Liver (tissue), 9 donors: ENCODE measurements around the gene HACD1. TPM values are rescaled to one million over a fixed set of nuclear protein-coding genes. Genes with fewer than 3 reads are reported as not detected.

ENCODE experiments used
- DNase-seq: peaks from one replicate; pipeline ENCODE4 v3.0.0-alpha.2; 2017; ENCODE audit warnings: low spot score
- H3K27ac ChIP-seq, 2 donors: one replicate each; pipeline ENCODE4 v1.7.0; 2013; ENCODE audit warnings: inconsistent platforms in 2 of 2, low read length in 2 of 2, control low read depth in 1 of 2, low read depth in 1 of 2, mild to moderate bottlenecking in 1 of 2
- H3K27me3 ChIP-seq, 4 donors: one replicate each; pipeline versions ENCODE4 v1.6.1 to v1.7.0; 2013; ENCODE audit warnings: low read length in 3 of 4, inconsistent platforms in 1 of 4, mild to moderate bottlenecking in 1 of 4, moderate library complexity in 1 of 4; ENCODE audit not compliant: control insufficient read depth in 4 of 4, insufficient read depth in 4 of 4
- H3K36me3 ChIP-seq, 4 donors: one replicate each; pipeline versions ENCODE4 v1.6.1 to v1.7.0; 2013; ENCODE audit warnings: low read length in 3 of 4, mild to moderate bottlenecking in 3 of 4, low read depth in 1 of 4, moderate library complexity in 1 of 4; ENCODE audit not compliant: control insufficient read depth in 4 of 4, insufficient read depth in 3 of 4
- H3K4me1 ChIP-seq, 4 donors: one replicate each; pipeline versions ENCODE4 v1.6.1 to v1.7.0; 2013; ENCODE audit warnings: low read length in 3 of 4, mild to moderate bottlenecking in 3 of 4, moderate library complexity in 1 of 4; ENCODE audit not compliant: control insufficient read depth in 4 of 4, insufficient read depth in 4 of 4
- H3K4me3 ChIP-seq, 3 donors: one replicate each; pipeline versions ENCODE4 v1.6.1 to v1.7.0; 2013; ENCODE audit warnings: low read length in 3 of 3, control low read depth in 1 of 3, low read depth in 1 of 3, mild to moderate bottlenecking in 1 of 3
- H3K9ac ChIP-seq, 2 donors: one replicate each; pipeline ENCODE4 v1.7.0; 2013; ENCODE audit warnings: low read length in 2 of 2, mild to moderate bottlenecking in 2 of 2, moderate library complexity in 2 of 2, control low read depth in 1 of 2, low read depth in 1 of 2
- H3K9me3 ChIP-seq, 4 donors: one replicate each; pipeline versions ENCODE4 v1.6.1 to v1.7.0; 2013; ENCODE audit warnings: low read length in 3 of 4; ENCODE audit not compliant: control insufficient read depth in 4 of 4
- ATF3 ChIP-seq: IDR thresholded peaks from 2 replicates; pipeline ENCODE4 v1.6.1; 2016; ENCODE audit warnings: antibody characterized with exemption
- CTCF ChIP-seq: fragments of 150-350 bp; IDR thresholded peaks from 2 replicates; pipeline ENCODE4 v1.5.1; 2017; ENCODE audit warnings: improper control_type of control experiment, low read depth, low read length; ENCODE audit not compliant: missing input control
- EGR1 ChIP-seq, 2 donors: IDR thresholded peaks; 2 replicates each; pipeline ENCODE4 v1.6.1; 2016 to 2018; ENCODE audit warnings: antibody characterized with exemption in 2 of 2, low read depth in 2 of 2
- FOXA2 ChIP-seq: IDR thresholded peaks from 2 replicates; pipeline ENCODE4 v1.6.1; 2016; ENCODE audit warnings: antibody characterized with exemption
- GABPA ChIP-seq, 2 donors: IDR thresholded peaks in 1 of 2; conservative IDR thresholded peaks in 1 of 2; 2 replicates each; pipeline ENCODE4 v1.6.1; 2016; ENCODE audit warnings: antibody characterized with exemption in 2 of 2, mild to moderate bottlenecking in 1 of 2, moderate library complexity in 1 of 2
- HNF4A ChIP-seq, 2 donors: conservative IDR thresholded peaks; 2 replicates each; pipeline ENCODE4 v1.6.1; 2016; ENCODE audit warnings: antibody characterized with exemption in 2 of 2, mild to moderate bottlenecking in 2 of 2
- HNF4G ChIP-seq: IDR thresholded peaks from 2 replicates; pipeline ENCODE4 v1.6.1; 2016; ENCODE audit warnings: antibody characterized with exemption
- JUND ChIP-seq, 2 donors: IDR thresholded peaks; 2 replicates each; pipeline ENCODE4 v1.6.1; 2016; ENCODE audit warnings: antibody characterized with exemption in 2 of 2
- NR2F2 ChIP-seq: IDR thresholded peaks from 2 replicates; pipeline ENCODE4 v1.6.1; 2016; ENCODE audit warnings: antibody characterized with exemption
- RAD21 ChIP-seq, 2 donors: IDR thresholded peaks; 2 replicates each; pipeline ENCODE4 v1.6.1; 2016; ENCODE audit warnings: antibody characterized with exemption in 2 of 2, mild to moderate bottlenecking in 2 of 2
- REST ChIP-seq: IDR thresholded peaks from 2 replicates; pipeline ENCODE4 v1.6.1; 2016; ENCODE audit warnings: antibody characterized with exemption, mild to moderate bottlenecking
- RXRA ChIP-seq, 2 donors: IDR thresholded peaks; 2 replicates each; pipeline ENCODE4 v1.6.1; 2017 to 2018; ENCODE audit warnings: antibody characterized with exemption in 2 of 2, mild to moderate bottlenecking in 1 of 2
- YY1 ChIP-seq: IDR thresholded peaks from 2 replicates; pipeline ENCODE4 v1.6.1; 2016; ENCODE audit warnings: antibody characterized with exemption, mild to moderate bottlenecking
- ZBTB33 ChIP-seq: IDR thresholded peaks from 2 replicates; pipeline ENCODE4 v1.6.1; 2016; ENCODE audit warnings: antibody characterized with exemption
- WGBS: extraction: QIAGEN DNeasy Blood & Tissue Kit; methylation state at CpG from one replicate; pipeline ENCODE4 v1.1.7; 2013; 5-methylcytosine and 5-hydroxymethylcytosine counted together
- polyA plus RNA-seq, 2 donors: library from polyadenylated mRNA; stranded (reverse) in 1 of 2; unstranded in 1 of 2; fragments of 200-250 nt in 1 of 2; fragments of >200 nt in 1 of 2; fragmentation: Nextera tagmentation in 1 of 2; extraction: Ambion mirVana in 1 of 2; gene quantifications; one replicate each; pipeline versions ENCODE4 v1.2.1 to v1.2.3, GENCODE V29; 2013 to 2015
- total RNA-seq, 2 donors: library from RNA; depleted of rRNA; stranded (reverse); fragments of >200 nt; gene quantifications; one replicate each; pipeline ENCODE4 v1.2.3, GENCODE V29; 2014
- donor health status: healthy.
- donor health status: healthy.
- donor health status: healthy.
- donor health status: healthy.
- donor health status: healthy.

The HACD1 gene
- total and polyA plus RNA-seq, 4 donors = 1.0 to 7.8 (median 1.7) TPM

GRCh38 chr10:17657103-17657500, 39.9 kb upstream of the HACD1 start (continued):
- TF ChIP-seq RXRA (IDR thresholded peaks at IDR 0.05) = no peak
- TF ChIP-seq JUND (IDR thresholded peaks at IDR 0.05) = no peak

GRCh38 chr10:17655567-17656146, 38.5 kb upstream of the HACD1 start:
- 91% methylated on average over 5 of the region's 5 CpGs for WGBS
- H3K36me3 ChIP-seq = no peaks in the 10 kb centered on the region
- TF ChIP-seq REST (no peak), RAD21 (IDR thresholded peaks at IDR 0.05) (no peak), HNF4G (no peak), YY1 (no peak), EGR1 (IDR thresholded peaks at IDR 0.05; ENCODE audit: low read depth in 2 of 2) (no peak), NR2F2 (no peak), GABPA (IDR thresholded peaks at IDR 0.05 in 1 of 2, conservative IDR thresholded peaks at IDR 0.05 in 1 of 2) (no peak)
- no peak overlapping the region for H3K27ac ChIP-seq
- no peaks in the 10 kb centered on the region for H3K27me3 ChIP-seq
- DNase-seq = no peak
- H3K9me3 ChIP-seq = no peaks in the 10 kb centered on the region
- H3K4me3 ChIP-seq = no peak overlapping the region
- H3K4me1 ChIP-seq = peaks cover 0 to 4% (median 0%) of the 10 kb centered on the region in 4 donors
- no peak overlapping the region for H3K9ac ChIP-seq

- no peak overlapping the region for H3K27ac ChIP-seq
- WGBS = 95% methylated on average over 3 of the region's 3 CpGs
Measured at GRCh38 chr10:17655009-17655408, 37.8 kb upstream of the HACD1 start.

More at GRCh38 chr10:17655009-17655408, 37.8 kb upstream of the HACD1 start:
- H3K4me1 ChIP-seq = peaks cover 0 to 4% (median 0%) of the 10 kb centered on the region in 4 donors
- no peak for DNase-seq
- no peaks in the 10 kb centered on the region for H3K9me3 ChIP-seq
- no peak overlapping the region for H3K4me3 ChIP-seq
- H3K36me3 ChIP-seq = no peaks in the 10 kb centered on the region
- TF ChIP-seq REST = no peak
- TF ChIP-seq FOXA2 = no peak
- TF ChIP-seq HNF4A (conservative IDR thresholded peaks at IDR 0.05) = no peak
- TF ChIP-seq YY1 = no peak
- no peak for TF ChIP-seq ZBTB33
- TF ChIP-seq EGR1 (IDR thresholded peaks at IDR 0.05; ENCODE audit: low read depth in 2 of 2) = no peak
- TF ChIP-seq RXRA (IDR thresholded peaks at IDR 0.05) = no peak
- TF ChIP-seq ATF3 = no peak
- no peak for TF ChIP-seq HNF4G
- TF ChIP-seq CTCF = no peak
- no peaks in the 10 kb centered on the region for H3K27me3 ChIP-seq
- H3K9ac ChIP-seq = no peak overlapping the region
